HEK293 (cell line): ENCODE measurements around the gene RRP12.

ENCODE experiments used
- IKZF3 ChIP-seq: fragments of 450-650 bp; IDR thresholded peaks from 2 replicates; pipeline ENCODE4 v1.5.0; 2018; ENCODE audit warnings: missing biosample characterization, mild to moderate bottlenecking, missing genetic modification characterization, moderate library complexity
- KLF16 ChIP-seq: fragments of 450-650 bp; formaldehyde crosslinking; IDR thresholded peaks from 2 replicates; pipeline ENCODE4 v1.5.1; 2017; ENCODE audit warnings: missing biosample characterization, missing genetic modification characterization
- KLF17 ChIP-seq: fragments of 450-650 bp; formaldehyde crosslinking; IDR thresholded peaks from 2 replicates; pipeline ENCODE4 v1.5.1; 2016; ENCODE audit warnings: missing biosample characterization, missing genetic modification characterization
- KLF8 ChIP-seq: fragments of 450-650 bp; formaldehyde crosslinking; IDR thresholded peaks from 2 replicates; pipeline ENCODE4 v1.5.1; 2016; ENCODE audit warnings: missing biosample characterization, missing genetic modification characterization
- PATZ1 ChIP-seq: fragments of 450-650 bp; formaldehyde crosslinking; IDR thresholded peaks from 2 replicates; pipeline ENCODE4 v1.5.1; 2016; ENCODE audit warnings: missing biosample characterization, missing genetic modification characterization
- PRDM2 ChIP-seq: fragments of 450-650 bp; formaldehyde crosslinking; IDR thresholded peaks from 2 replicates; pipeline ENCODE4 v1.5.1; 2016; ENCODE audit warnings: missing biosample characterization, missing genetic modification characterization, borderline replicate concordance
- SP2 ChIP-seq: fragments of 450-650 bp; formaldehyde crosslinking; IDR thresholded peaks from 2 replicates; pipeline ENCODE4 v1.5.1; 2016; ENCODE audit warnings: missing biosample characterization, missing genetic modification characterization
- WT1 ChIP-seq: fragments of 450-650 bp; formaldehyde crosslinking; IDR thresholded peaks from 2 replicates; pipeline ENCODE4 v1.5.1; 2016; ENCODE audit warnings: missing biosample characterization, missing genetic modification characterization
- ZBTB17 ChIP-seq: fragments of 450-650 bp; formaldehyde crosslinking; IDR thresholded peaks from 2 replicates; pipeline ENCODE4 v1.5.1; 2016; ENCODE audit warnings: missing biosample characterization, missing genetic modification characterization
- ZFP41 ChIP-seq: fragments of 450-650 bp; formaldehyde crosslinking; IDR thresholded peaks from 2 replicates; pipeline ENCODE4 v1.5.1; 2016; ENCODE audit warnings: missing biosample characterization, missing genetic modification characterization, borderline replicate concordance
- ZNF157 ChIP-seq: fragments of 450-650 bp; formaldehyde crosslinking; IDR thresholded peaks from 2 replicates; pipeline ENCODE4 v1.5.1; 2016; ENCODE audit warnings: missing biosample characterization, missing genetic modification characterization
- ZNF169 ChIP-seq: fragments of 450-650 bp; formaldehyde crosslinking; IDR thresholded peaks from 2 replicates; pipeline ENCODE4 v1.5.1; 2016; ENCODE audit warnings: missing biosample characterization, missing genetic modification characterization
- ZNF202 ChIP-seq: fragments of 450-650 bp; formaldehyde crosslinking; IDR thresholded peaks from 2 replicates; pipeline ENCODE4 v1.5.1; 2016; ENCODE audit warnings: missing biosample characterization, missing genetic modification characterization, borderline replicate concordance
- ZNF24 ChIP-seq: fragments of 450-650 bp; formaldehyde crosslinking; IDR thresholded peaks from 2 replicates; pipeline ENCODE4 v1.5.1; 2016; ENCODE audit warnings: missing biosample characterization, missing genetic modification characterization
- ZNF341 ChIP-seq: fragments of 450-650 bp; formaldehyde crosslinking; IDR thresholded peaks from 2 replicates; pipeline ENCODE4; 2016; ENCODE audit warnings: low read depth, missing biosample characterization, missing genetic modification characterization
- ZNF366 ChIP-seq: fragments of 450-650 bp; formaldehyde crosslinking; conservative IDR thresholded peaks from 2 replicates; pipeline ENCODE4 v1.5.1; 2016; ENCODE audit warnings: missing biosample characterization, missing genetic modification characterization
- ZNF394 ChIP-seq: fragments of 450-650 bp; formaldehyde crosslinking; IDR thresholded peaks from 2 replicates; pipeline ENCODE4 v1.5.1; 2016; ENCODE audit warnings: missing biosample characterization, missing genetic modification characterization, mild to moderate bottlenecking, moderate library complexity, borderline replicate concordance
- ZNF433 ChIP-seq: fragments of 450-650 bp; formaldehyde crosslinking; IDR thresholded peaks from 2 replicates; pipeline ENCODE4 v1.5.1; 2016; ENCODE audit warnings: missing biosample characterization, missing genetic modification characterization, low read depth
- ZNF514 ChIP-seq: fragments of 450-650 bp; formaldehyde crosslinking; IDR thresholded peaks from 2 replicates; pipeline ENCODE4 v1.5.1; 2016; ENCODE audit warnings: missing biosample characterization, missing genetic modification characterization
- ZNF571 ChIP-seq: fragments of 450-650 bp; formaldehyde crosslinking; IDR thresholded peaks from 2 replicates; pipeline ENCODE4 v1.5.0; 2017; ENCODE audit warnings: missing biosample characterization, missing genetic modification characterization
- ZNF596 ChIP-seq: fragments of 450-650 bp; IDR thresholded peaks from 2 replicates; pipeline ENCODE4 v1.5.0; 2018; ENCODE audit warnings: missing biosample characterization, mild to moderate bottlenecking, missing genetic modification characterization, moderate library complexity
- ZNF624 ChIP-seq: fragments of 450-650 bp; formaldehyde crosslinking; IDR thresholded peaks from 2 replicates; pipeline ENCODE4 v1.5.1; 2017; ENCODE audit warnings: missing biosample characterization, missing genetic modification characterization
- ZNF629 ChIP-seq: fragments of 450-650 bp; formaldehyde crosslinking; IDR thresholded peaks from 2 replicates; pipeline ENCODE4 v1.5.1; 2017; ENCODE audit warnings: missing biosample characterization, missing genetic modification characterization
- ZNF701 ChIP-seq: fragments of 450-650 bp; formaldehyde crosslinking; IDR thresholded peaks from 2 replicates; pipeline ENCODE4 v1.5.1; 2016; ENCODE audit warnings: missing biosample characterization, missing genetic modification characterization
- TF ChIP-seq, protein P1 (sequence below): fragments of 450-650 bp; formaldehyde crosslinking; IDR thresholded peaks from 2 replicates; pipeline ENCODE4 v1.5.1; 2016; ENCODE audit warnings: missing biosample characterization, missing genetic modification characterization
- TF ChIP-seq, protein P2 (sequence below): fragments of 450-650 bp; formaldehyde crosslinking; IDR thresholded peaks from 2 replicates; pipeline ENCODE4 v1.5.1; 2016; ENCODE audit warnings: missing biosample characterization, missing genetic modification characterization

Gene RRP12

DNA sequence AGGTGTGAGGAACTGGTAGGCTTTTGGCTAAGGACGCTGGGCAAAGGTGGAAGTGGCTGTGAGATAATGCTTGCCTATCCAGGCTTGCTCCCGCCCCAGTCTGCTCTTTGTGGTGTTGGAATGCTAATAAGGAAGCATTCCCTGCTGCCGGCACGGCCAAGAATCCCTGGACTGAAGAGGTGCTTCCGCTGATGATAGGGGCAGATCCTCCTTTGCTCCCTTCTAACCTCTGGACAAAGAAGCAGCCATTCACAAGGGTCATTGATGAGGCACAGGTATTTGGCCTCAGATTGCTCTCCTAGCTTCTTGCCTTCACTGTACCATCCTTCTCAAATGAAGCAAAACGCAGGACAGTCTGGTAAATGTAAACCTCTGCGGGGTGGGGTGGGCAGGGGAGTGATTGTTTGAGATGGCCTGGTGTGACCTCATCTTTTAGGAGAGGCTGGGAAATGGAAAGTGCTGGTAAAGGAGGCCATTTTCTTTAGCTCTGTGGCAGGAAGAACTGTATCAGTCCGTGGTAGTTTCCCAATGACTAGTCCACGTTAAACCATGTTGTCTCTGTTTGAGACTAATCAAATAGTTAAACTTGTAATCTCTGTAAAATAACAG, 26.5 kb upstream of the RRP12 start (continued):
- TF ChIP-seq ZNF629 (tag by site-specific recombination) (peak; percentile 36; the same call in 1 of the 2 replicates), ZNF341 (tag by site-specific recombination) (peak; percentile 51; the same call in 1 of the 2 replicates), ZNF571 (tag by site-specific recombination) (no peak), ZNF366 (tag by site-specific recombination) (no peak), ZFP41 (tag by site-specific recombination) (no peak), PATZ1 (tag by site-specific recombination) (no peak), KLF17 (tag by site-specific recombination) (no peak; the same call in 1 of the 2 replicates), ZNF24 (0 out of 2 replicates have a peak, but pooled peaks have one; percentile 11), ZNF624 (tag by site-specific recombination) (no peak), SP2 (peak; percentile 50), ZNF157 (tag by site-specific recombination) (no peak), ZNF394 (tag by site-specific recombination) (peak; percentile 32; the same call in 1 of the 2 replicates), ZNF596 (tag by site-specific recombination) (no peak), ZNF433 (tag by site-specific recombination) (no peak), PRDM2 (no peak), ZNF701 (tag by site-specific recombination) (no peak), KLF16 (tag by site-specific recombination) (no peak), IKZF3 (tag by site-specific recombination) (peak; percentile 20), ZNF202 (tag by site-specific recombination) (no peak), ZNF169 (no peak), KLF8 (0 out of 2 replicates have a peak, but pooled peaks have one; percentile 29), ZBTB17 (peak; percentile 74), WT1 (tag by site-specific recombination) (peak; percentile 56; the same call in 1 of the 2 replicates), ZNF514 (no peak)
- TF ChIP-seq, protein P1, sequence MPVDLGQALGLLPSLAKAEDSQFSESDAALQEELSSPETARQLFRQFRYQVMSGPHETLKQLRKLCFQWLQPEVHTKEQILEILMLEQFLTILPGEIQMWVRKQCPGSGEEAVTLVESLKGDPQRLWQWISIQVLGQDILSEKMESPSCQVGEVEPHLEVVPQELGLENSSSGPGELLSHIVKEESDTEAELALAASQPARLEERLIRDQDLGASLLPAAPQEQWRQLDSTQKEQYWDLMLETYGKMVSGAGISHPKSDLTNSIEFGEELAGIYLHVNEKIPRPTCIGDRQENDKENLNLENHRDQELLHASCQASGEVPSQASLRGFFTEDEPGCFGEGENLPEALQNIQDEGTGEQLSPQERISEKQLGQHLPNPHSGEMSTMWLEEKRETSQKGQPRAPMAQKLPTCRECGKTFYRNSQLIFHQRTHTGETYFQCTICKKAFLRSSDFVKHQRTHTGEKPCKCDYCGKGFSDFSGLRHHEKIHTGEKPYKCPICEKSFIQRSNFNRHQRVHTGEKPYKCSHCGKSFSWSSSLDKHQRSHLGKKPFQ (tag by site-specific recombination): no peak
- TF ChIP-seq, protein P2, sequence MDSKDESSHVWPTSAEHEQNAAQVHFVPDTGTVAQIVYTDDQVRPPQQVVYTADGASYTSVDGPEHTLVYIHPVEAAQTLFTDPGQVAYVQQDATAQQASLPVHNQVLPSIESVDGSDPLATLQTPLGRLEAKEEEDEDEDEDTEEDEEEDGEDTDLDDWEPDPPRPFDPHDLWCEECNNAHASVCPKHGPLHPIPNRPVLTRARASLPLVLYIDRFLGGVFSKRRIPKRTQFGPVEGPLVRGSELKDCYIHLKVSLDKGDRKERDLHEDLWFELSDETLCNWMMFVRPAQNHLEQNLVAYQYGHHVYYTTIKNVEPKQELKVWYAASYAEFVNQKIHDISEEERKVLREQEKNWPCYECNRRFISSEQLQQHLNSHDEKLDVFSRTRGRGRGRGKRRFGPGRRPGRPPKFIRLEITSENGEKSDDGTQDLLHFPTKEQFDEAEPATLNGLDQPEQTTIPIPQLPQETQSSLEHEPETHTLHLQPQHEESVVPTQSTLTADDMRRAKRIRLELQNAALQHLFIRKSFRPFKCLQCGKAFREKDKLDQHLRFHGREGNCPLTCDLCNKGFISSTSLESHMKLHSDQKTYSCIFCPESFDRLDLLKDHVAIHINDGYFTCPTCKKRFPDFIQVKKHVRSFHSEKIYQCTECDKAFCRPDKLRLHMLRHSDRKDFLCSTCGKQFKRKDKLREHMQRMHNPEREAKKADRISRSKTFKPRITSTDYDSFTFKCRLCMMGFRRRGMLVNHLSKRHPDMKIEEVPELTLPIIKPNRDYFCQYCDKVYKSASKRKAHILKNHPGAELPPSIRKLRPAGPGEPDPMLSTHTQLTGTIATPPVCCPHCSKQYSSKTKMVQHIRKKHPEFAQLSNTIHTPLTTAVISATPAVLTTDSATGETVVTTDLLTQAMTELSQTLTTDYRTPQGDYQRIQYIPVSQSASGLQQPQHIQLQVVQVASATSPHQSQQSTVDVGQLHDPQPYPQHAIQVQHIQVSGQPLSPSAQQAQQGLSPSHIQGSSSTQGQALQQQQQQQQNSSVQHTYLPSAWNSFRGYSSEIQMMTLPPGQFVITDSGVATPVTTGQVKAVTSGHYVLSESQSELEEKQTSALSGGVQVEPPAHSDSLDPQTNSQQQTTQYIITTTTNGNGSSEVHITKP (tag by site-specific recombination): 0 out of 2 replicates have a peak, but pooled peaks have one; percentile 19
